Measurements from ENCODE around the gene WWC2.

DNA sequence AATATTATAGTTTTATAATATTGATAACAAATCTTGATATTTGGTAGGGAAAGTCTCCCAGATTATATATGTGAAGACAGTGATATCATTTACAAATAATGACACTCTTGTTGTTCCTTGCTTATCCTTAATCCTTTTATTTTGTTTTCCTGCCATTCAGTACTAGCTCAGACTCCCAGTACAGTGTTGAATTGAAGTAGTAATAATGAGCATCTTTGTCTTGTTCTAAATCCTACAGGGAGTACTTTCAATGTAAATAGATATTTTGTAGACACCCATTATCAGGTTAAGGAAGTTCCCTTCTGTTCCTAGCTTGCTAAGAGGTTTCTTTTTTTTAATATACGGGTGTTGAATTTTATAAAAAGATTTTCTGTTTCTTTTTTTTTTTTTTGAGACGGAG is 33.0 kb downstream of the WWC2 start:
- no peak for TF ChIP-seq POLR2A (IDR thresholded peaks at IDR 0.05)
- TF ChIP-seq, protein P1, sequence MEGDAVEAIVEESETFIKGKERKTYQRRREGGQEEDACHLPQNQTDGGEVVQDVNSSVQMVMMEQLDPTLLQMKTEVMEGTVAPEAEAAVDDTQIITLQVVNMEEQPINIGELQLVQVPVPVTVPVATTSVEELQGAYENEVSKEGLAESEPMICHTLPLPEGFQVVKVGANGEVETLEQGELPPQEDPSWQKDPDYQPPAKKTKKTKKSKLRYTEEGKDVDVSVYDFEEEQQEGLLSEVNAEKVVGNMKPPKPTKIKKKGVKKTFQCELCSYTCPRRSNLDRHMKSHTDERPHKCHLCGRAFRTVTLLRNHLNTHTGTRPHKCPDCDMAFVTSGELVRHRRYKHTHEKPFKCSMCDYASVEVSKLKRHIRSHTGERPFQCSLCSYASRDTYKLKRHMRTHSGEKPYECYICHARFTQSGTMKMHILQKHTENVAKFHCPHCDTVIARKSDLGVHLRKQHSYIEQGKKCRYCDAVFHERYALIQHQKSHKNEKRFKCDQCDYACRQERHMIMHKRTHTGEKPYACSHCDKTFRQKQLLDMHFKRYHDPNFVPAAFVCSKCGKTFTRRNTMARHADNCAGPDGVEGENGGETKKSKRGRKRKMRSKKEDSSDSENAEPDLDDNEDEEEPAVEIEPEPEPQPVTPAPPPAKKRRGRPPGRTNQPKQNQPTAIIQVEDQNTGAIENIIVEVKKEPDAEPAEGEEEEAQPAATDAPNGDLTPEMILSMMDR (IDR thresholded peaks at IDR 0.05 in 8 of 11, conservative IDR thresholded peaks at IDR 0.05 in 3 of 11), result no peak
- TF ChIP-seq POLR2AphosphoS5 (IDR thresholded peaks at IDR 0.05), result no peak
